SU-DHL-6 (cell line): Measurements from ENCODE around the gene B4GAT1.

Experiments used
- EZH2phosphoT487 ChIP-seq: fragments of 200-600 bp; sonication (generic), shearing (Covaris generic); conservative IDR thresholded peaks from 2 replicates; pipeline ENCODE4 v1.6.1; 2018; ENCODE audit warnings: mild to moderate bottlenecking, antibody characterized with exemption, low read length, moderate library complexity, mixed read lengths
- TF ChIP-seq, protein P1 (sequence below): fragments of 200-600 bp; sonication (generic); IDR thresholded peaks from one replicate; pipeline ENCODE4 v1.5.1; 2017; ENCODE audit warnings: antibody characterized with exemption, mild to moderate bottlenecking, low read length, moderate library complexity; ENCODE audit not compliant: insufficient read depth, poor library complexity, severe bottlenecking

- TF ChIP-seq, protein P1, sequence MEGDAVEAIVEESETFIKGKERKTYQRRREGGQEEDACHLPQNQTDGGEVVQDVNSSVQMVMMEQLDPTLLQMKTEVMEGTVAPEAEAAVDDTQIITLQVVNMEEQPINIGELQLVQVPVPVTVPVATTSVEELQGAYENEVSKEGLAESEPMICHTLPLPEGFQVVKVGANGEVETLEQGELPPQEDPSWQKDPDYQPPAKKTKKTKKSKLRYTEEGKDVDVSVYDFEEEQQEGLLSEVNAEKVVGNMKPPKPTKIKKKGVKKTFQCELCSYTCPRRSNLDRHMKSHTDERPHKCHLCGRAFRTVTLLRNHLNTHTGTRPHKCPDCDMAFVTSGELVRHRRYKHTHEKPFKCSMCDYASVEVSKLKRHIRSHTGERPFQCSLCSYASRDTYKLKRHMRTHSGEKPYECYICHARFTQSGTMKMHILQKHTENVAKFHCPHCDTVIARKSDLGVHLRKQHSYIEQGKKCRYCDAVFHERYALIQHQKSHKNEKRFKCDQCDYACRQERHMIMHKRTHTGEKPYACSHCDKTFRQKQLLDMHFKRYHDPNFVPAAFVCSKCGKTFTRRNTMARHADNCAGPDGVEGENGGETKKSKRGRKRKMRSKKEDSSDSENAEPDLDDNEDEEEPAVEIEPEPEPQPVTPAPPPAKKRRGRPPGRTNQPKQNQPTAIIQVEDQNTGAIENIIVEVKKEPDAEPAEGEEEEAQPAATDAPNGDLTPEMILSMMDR: peak; percentile 96
- no peak for TF ChIP-seq EZH2phosphoT487
Measured at GRCh38 chr11:66363805-66364535, 16.5 kb upstream of the B4GAT1 start.
